HG02763 (cell line): ENCODE data around the gene ADGRA3.

Experiments
- ATAC-seq: cut with Tn5 transposase; IDR thresholded peaks from one replicate; pipeline ENCODE4 v1.9.1; 2021; ENCODE audit warnings: mild to moderate bottlenecking, moderate library complexity; ENCODE audit not compliant: unreplicated experiment

ADGRA3 gene

DNA sequence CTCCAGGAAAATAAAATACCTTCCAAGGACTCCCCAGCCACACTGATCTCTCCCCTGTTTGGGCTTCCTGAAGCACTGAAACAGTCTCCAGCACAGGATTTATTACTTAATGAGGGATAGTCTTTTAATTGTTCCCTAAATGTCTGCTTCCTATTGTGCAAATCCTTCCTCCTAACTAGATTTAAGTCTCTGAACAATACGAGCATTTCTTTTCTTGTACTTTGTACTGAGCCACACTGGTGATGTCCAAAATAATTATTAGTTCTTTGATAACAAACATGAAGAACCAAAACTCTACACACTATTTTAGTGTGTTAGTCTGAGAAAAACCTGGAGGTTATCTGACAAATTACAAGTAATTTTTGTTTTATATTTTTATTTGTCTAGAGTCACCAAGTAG, 5.1 kb downstream of the ADGRA3 start:
- no peak for ATAC-seq

DNA sequence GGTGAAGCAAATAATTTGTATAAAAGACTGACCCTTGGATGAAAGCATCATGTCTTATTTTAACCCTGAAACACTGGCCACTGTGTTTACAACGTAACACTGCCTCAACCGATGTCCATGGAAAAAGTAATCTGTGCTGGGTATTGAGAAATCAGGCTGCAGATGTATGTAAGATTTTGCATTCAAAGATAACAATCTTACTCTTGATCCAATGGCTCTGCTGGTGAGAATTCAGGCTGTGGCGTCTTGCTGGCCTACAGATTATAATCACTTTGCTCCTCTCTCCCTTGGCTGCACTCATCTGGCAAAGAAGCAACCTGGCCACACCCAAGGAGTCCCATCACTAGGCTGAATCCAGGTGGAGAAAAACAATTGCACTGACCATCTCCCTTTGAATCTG, 7.5 kb downstream of the ADGRA3 start:
- ATAC-seq: no peak

- ATAC-seq: no peak
Measured at GRCh38 chr4:22504922-22505321, 10.9 kb downstream of the ADGRA3 start.

DNA sequence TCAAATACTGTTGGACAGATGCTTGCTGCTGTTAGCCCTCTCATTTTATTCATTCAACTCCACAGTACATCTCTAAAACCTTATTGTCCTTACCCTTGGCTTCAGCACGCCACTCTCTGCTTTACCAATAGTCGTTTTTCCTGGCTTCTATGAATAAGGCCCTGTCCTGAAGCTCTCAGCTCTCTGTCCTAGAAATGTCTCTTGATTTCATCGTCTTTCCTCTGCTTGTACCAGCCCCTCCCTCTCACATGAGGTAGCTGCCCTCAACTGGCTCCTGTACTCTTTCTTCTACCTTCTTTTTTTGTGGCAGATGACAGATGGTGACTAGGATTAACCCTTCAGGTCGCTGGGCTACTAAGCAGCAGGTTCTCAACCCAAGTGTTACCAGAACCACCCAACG, 11.4 kb downstream of the ADGRA3 start:
- ATAC-seq: no peak

DNA sequence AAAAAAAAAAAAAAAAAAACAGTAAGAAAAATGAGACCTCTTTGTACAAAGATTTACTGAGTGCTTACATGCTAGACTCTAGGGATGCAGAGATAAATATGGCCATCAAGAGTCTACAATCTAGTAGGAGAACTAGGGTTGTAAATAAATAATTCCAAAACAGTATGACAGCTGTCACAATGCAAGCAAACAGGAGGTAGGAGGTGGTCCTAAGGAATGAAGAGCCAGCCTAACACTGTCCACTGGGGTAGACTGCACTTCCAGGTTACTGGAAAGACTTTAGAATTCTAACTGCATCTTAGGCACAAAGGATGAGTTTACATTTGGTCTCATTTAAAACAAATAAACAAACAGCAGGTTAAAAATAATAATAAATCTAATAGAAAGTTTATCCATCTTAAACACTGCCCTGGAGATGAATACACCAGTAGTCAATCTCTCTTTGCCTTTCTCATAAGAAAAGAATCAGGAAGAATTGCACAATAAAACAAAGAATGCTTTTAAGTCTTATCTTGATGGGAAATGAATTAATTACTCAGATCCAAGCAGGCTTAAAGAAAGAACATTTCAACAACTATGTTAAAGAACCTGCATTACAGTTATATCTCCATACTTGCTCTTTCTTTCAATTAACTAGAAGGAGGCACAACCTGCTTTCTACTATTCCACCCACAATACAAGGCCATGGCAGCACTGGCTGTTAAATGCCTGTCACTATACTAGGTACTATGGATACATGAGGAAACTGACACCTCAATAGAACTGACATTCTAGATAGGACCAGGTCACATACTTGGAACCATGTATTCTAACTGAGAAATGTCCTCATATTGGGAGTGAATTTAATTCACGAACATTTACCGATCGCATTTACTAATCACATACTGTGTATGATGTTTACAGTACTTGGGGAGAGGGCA, 12.7 kb downstream of the ADGRA3 start:
- ATAC-seq: no peak

- no peak for ATAC-seq
Measured at GRCh38 chr4:22501715-22502095, 14.2 kb downstream of the ADGRA3 start.

GRCh38 chr4:22500831-22501714, 14.8 kb downstream of the ADGRA3 start:
- no peak for ATAC-seq

GRCh38 chr4:22500128-22500611, 15.7 kb downstream of the ADGRA3 start:
- ATAC-seq: no peak

DNA sequence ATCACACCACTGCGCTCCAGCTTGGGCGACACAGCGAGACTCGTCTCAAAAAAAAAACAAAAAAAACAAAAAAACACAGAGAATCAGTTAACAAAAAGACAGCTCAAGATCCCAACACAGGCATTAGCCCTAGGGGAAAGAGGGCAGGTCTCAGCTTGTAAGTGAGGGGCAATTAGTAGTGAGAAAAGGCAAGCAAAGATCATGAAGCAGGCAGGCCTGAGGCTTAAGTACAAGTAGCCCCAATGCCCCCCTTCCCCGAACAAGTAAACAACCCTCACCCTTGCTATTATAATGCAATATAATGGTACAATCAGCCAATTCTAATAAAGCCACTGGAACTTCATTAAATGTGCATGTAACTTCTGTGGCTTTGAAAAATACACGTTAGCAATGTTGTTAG, 17.0 kb downstream of the ADGRA3 start:
- no peak for ATAC-seq

- ATAC-seq: no peak
Measured at GRCh38 chr4:22496165-22496813, 19.6 kb downstream of the ADGRA3 start.

GRCh38 chr4:22493523-22493922, 22.3 kb downstream of the ADGRA3 start:
- no peak for ATAC-seq

DNA sequence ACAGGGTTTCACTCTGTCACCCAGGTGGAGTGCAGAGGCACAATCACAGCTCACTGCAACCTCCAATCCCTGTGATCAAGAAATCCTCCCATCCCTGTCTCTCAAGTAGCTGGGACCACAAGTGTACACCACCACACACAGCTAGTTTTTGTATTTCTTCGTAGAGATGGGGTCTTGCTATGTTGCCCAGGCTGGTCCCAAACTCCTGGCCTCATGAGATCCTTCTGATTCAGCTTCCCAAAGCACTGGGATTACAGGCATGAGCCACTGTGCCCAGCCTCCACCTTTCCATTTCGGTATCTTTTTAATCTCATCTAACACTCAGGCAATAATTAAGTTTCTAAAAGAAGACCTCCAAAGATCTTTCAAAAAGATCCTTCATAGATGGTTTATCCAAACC, 22.9 kb downstream of the ADGRA3 start:
- ATAC-seq: no peak

DNA sequence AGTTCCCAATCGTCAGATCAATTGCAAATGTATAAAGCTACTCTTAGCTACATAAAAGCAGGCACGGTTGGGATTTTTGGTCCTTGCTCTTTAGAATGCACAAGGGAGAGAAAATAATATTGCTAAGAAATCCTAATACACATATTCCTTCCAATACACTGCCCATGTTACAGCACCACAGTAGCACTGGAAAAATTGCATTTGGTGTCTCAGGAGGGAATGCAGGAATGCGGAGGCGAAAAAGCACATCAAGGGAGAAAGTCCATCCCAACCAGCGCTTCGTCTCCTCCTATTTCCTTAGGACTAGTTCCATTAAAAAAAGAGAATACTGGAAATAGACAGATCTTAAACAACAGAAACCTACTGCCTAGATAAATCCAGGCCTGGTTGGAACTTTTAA, 23.9 kb downstream of the ADGRA3 start:
- ATAC-seq: no peak

DNA sequence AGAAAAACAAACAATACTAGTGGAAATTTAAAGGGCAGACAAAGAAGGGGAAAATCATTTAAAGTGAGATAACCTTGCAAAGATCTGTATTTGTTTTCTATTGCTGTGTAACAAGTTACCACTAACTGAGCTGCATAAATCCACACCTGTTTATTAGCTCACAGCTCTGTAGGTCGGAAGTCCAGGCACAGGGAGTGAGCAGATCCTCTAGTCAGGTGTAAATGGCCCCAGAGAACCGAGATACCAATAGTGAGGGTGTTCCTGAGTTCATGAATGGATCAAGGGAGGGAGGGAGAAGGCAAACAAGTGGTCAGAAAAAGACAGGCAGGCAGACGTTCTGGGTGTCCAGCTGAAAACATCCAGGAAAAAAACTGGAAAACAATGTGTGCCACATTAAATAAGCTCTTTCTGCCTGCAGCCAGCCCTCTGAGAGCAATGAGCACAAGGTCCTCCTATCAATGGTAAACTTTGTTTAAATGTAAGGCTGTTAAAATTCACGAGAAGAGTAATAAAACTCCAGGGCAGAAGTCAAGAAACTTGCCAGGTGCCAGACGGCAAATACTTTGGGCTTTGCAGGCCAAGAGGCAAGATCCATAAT, 25.0 kb downstream of the ADGRA3 start:
- no peak for ATAC-seq

DNA sequence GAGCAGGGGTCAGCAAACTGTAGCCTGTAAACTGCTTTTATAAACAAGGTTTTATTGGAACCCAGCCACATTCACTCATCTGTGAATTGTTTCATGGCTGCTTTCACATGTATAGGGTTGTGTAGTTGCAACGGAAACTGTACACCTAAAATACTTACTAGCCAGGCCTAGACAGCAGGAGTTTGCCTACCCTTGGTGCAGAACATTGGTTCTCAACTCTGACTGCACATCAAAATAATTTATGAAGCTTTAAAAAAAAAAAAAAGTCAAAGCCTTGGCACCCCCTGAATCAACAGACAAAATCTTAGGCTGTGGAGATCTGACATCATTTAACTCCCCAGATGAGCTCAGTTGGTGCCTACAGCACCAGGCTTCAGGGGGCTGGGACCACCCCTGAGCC, 27.8 kb downstream of the ADGRA3 start:
- no peak for ATAC-seq

DNA sequence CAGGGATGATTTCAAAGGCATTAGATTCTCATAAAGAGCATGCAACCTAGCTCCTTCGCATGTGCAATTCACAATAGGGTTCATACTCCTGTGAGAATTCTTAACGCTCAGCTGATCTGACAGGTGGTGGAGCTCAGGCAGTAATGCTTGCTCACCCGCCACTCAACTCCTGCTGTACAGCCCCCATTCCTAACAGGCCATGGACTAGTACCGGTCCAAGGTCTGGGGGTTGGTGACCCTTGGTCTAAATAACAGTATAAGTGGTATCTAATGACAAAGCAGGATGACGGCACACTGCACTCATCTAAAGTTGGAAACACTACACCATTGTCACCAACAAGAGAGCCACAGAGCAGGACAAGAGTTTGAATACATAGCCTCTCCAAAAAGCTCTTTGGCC, 28.5 kb downstream of the ADGRA3 start:
- ATAC-seq: no peak

- ATAC-seq: no peak
Measured at GRCh38 chr4:22486276-22486675, 29.6 kb downstream of the ADGRA3 start.

DNA sequence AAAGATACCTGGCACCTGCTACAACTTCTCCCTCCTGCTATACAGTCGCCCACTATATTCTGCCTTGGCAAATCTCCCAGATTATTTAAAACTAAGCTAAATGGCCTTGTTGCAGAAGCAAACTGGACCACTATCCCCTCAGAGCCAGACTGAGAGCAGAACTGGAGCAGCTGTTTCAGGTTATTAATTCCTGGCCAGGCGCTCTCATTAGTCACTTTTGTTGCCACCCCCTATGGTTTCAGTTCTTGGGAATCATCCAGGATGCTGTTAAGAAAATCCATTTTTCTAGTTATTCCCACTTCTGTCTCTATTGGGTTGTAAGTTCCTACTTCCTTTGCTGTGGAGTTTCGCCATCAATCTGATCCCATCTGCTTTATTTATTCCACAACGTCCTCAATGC, 30.1 kb downstream of the ADGRA3 start:
- no peak for ATAC-seq

DNA sequence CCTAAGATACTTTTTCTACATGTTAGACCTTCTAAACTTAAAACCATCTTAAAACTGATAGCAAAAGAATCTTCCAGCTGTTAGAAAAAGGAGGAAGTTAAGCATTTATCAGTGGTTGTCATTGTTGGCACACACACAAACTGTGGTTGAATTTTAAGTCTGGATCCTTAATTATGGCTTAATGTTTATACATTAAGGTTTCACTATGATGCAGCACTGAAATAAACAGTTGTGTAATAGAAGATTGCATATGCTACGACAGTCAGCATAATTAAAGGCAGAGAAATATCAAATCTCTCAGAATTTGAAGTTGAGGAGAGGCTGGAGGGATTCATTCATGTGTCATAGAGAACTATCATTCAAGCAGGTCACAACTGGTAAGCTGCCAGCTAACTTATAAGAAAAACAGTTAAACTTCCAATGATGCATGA, 32.3 kb downstream of the ADGRA3 start:
- ATAC-seq: no peak

GRCh38 chr4:22482250-22483127, 33.4 kb downstream of the ADGRA3 start:
- ATAC-seq: no peak
